T-helper 1 cell (primary cell): Measurements from ENCODE around the gene DUOX2.
"Not testable (repeated sequence)": the region's sequence is repeated elsewhere in the genome, so short reads cannot be mapped to it uniquely, and the experiment has no call there.

Source experiments
- DNase-seq, 5 donors: peaks; one replicate each; pipeline ENCODE4 v3.0.0-alpha.2; 2012 to 2020

DUOX2 gene

DNA sequence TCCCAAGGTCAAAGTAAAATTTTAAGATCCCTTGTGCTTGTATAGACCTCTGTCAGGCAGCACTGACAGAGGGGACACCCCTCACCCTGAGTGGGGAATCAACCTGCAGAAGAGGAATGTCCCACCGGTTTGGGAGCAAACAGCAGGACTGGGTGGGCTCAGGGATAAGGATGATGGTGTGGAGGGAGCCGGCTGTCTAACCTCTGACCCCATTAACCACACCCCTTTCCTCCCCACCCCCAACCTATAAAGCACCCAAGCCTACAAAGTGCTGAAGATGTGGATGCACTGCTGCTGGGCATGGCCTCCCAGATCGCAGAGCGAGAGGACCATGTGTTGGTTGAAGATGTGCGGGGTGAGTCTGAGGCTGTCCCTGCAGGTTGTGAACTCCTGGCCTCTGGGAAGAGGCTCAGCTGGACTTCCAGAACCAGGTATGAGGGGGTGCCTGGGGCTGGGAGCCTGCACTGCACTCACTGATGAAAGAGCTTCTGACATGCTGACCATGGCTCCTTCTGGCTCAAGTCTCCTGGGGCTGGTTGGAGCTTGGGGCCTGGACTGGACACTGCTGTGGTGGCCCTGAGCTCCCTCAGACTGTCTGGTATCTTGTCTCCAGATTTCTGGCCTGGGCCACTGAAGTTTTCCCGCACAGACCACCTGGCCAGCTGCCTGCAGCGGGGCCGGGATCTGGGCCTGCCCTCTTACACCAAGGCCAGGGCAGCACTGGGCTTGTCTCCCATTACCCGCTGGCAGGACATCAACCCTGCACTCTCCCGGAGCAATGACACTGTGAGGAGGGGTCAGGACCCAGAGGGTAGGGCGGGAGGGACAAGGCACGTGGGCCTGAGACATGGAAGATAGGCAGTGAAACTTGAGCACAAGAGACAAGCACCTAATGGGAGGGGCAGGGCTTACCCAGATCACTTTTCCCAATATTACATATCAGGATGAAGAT lies 25.1 kb upstream of the DUOX2 start:
- DNase-seq = no peak

DNA sequence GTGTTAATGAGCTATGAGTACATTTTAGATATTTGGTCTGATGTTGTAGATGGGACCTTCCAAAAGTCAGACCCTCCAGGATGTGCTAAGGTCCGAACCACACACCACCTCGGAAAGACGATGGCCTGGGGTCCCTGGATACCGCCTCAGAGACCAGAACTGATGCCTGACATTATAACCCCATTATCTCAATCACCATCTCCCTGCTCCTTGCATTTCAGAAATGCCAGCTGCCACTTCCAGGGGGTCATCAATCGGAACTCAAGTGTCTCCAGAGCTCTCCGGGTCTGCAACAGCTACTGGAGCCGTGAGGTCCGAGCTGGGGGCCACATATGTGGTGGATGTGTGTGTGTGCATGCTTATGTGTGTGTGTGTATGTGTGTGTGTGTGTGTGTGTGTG lies 23.7 kb upstream of the DUOX2 start:
- DNase-seq = no peak

DNA sequence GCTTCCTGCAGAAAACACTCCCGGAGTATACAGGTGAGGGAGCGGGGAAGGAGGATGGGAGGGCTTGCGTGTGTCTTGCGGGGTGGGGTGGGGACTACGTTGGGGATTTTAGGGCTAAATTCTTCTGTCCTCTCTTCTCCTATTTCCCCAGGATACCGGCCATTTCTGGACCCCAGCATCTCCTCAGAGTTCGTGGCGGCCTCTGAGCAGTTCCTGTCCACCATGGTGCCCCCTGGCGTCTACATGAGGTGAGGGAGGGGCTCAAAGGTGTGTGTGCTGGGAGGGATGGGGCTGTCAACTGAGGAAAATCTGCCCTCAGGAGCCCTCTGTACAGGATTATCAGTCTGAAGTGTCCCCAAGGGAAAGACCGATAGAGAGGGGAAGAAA lies 22.4 kb upstream of the DUOX2 start:
- no peak for DNase-seq

DNA sequence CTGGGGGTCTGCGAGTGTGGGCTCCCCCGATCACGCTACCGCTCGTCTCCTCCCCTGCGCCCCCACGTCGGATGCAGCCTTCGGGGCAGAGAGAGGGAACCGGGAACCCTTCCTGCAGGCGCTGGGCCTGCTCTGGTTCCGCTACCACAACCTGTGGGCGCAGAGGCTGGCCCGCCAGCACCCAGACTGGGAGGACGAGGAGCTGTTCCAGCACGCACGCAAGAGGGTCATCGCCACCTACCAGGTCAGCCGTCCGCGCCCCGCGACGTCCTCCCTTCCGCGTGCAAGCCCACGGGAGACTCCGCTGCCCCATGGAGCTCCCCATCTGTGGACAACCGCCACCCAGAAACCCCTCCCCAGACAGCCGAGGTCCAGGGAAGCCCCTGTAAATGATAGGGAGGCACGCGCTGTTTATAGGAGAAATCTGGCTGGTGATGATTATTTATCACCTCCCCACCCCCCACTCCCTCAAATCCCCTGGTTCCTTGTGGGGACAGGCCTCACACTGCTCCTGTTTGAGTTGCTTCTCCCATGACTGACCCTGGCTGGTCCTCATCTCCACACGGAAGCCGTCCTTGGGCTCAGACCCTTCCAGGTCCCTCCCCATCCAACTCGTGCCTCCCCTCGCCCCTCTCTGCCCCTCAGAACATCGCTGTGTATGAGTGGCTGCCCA lies 21.9 kb upstream of the DUOX2 start:
- not testable (repeated sequence) for DNase-seq

DNA sequence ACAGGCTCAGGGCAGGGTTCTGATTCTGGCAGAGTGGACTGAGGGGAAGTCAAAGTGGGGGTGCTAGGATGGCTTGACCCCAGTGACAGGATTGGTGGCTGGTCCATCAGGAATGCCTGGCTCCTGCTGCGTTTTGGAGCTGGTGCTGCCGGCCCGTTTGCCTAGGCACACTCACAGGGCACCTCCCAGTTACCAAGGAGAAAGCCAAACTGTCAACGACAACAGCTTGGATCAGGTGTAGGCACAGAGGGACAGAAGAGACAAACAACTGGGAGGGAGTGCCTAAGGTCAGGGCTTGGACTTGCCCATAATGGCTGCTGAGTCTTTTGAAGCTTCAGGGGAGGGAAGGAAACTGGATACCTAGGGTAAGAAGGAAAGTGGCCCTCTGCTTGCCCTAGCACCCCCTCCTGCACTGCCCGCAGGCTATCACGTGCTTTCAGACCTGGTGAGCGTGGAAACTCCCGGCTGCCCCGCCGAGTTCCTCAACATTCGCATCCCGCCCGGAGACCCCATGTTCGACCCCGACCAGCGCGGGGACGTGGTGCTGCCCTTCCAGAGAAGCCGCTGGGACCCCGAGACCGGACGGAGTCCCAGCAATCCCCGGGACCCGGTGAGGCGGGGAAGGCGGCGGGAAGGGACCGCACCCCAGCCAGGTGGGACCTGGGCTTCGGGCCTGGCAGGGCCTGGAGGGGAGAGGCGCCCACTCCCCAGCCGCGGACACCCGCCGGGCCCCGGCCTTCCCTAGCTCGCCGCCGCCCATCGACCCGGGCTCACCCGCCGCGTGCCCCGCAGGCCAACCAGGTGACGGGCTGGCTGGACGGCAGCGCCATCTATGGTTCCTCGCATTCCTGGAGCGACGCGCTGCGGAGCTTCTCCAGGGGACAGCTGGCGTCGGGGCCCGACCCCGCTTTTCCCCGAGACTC lies 21.0 kb upstream of the DUOX2 start:
- peak in 1 of 5 donors; percentile 23 for DNase-seq

DNA sequence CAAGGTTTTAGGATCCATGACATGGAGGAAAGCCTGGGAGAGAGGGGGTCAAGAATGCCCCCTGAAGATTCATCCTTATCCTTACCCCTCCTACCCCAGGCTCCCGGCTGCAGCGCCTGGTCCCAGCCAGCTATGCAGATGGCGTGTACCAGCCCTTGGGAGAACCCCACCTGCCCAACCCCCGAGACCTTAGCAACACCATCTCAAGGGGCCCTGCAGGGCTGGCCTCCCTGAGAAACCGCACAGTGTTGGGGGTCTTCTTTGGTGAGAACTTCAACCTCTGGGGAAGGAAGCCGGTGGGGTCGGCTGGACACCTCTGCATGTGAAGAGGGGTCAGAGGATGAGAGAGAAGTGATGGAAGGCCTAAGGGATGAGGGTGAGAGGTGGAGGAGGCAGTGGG lies 20.1 kb upstream of the DUOX2 start:
- DNase-seq = no peak

DNA sequence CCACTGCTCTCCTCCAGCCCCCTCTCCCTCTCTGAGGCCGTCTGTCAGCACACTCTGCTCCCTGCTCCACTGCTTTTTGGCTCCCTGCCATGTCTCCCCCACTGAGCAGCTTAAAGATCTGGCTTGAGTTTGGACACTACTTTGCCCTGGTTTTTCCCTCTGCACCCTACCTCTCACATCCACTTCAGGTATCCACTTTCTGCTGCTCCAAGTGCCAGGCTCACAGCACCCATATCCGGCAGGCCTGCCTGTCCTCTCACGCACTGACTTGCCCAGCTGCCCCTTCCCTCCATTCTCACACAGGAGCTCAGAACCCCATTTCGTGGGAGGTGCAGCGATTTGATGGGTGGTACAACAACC lies 19.6 kb upstream of the DUOX2 start:
- DNase-seq = no peak

DNA sequence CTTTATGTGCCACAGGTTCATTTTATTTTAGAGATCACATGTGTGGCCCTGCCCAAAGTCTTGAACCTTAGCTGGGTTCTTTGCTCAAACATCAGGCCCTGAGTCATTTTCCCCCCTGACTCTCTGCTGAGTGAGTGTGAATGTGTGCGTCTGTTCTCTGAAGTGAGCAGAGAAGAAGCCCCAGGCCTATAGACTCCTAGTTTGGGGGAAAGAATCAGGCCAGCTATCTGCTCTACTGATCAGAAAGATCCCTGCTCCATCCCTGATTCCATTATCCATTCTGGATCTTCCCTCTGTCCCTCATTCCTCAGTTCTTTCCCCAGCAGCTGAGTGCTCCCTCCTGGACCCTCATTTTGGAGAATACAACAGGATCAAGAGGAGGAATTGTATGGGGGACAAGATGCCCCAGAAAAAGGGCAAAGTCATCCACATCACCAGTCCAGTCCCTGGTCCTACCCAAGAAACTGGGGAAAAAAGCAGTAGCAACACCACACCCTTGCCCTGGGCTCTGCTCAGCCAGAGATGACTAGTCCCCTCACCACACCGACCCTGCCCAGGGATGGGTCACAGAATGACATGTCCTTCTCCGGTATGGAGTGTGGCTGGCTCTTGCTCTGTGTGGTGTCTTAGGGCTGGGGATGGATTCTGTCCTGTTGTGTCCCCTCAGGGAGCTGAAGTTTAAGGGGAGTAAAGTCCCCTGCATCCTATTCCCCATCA lies 19.0 kb upstream of the DUOX2 start:
- DNase-seq = no peak

DNA sequence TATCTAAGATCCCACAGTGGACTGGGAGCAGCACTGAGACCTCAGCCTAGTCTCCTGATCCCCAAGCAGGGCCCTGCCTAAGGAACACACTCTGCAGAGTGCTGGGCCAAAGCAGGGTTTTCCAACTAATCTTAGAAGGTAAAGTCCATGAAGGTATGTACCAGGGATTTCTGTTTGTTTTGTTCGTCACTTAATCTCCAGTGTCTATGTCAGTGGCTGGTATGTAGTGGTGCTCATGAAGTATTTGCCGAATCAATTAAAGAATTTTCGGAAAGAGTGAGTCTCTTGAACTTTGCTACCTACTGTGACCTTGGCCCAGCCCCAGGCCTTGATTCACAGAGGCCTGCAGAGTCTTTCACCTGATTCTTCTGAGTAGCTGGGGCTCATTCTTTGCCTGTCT lies 17.5 kb upstream of the DUOX2 start:
- DNase-seq = no peak

DNA sequence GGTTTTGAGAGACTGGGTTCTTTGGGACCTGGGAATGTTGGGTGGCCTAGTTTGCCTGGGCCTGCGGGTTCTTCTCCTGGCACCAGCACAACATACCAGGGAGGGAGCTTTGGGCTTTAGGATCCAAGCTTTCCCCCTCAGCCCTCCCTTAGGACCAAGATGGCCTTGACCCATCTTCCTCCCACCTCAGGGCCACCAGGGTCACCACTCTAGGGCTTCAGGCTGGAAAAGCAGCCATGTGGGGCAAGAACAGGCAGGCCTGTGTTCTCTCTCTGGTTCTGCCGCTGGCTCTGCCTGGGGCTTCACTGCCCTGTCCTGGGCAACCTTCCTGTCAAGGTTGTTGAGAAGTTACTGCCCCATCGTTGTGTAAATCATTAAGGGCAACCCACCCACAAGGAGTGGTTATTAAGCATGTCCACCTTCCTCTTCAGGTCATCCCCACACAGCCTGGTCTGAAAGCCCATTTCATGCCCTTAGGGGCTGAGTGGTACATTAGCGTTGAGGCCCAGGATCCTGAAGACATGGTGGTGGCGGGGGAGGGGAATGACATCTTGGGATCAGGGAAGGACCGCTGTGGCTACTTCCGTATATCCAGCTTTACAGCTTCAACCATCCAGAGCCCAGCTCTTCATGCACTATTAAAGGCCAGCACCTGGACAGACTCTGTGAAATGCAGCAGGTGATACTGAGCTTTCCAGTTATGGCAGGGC lies 16.5 kb upstream of the DUOX2 start:
- DNase-seq = no peak

DNA sequence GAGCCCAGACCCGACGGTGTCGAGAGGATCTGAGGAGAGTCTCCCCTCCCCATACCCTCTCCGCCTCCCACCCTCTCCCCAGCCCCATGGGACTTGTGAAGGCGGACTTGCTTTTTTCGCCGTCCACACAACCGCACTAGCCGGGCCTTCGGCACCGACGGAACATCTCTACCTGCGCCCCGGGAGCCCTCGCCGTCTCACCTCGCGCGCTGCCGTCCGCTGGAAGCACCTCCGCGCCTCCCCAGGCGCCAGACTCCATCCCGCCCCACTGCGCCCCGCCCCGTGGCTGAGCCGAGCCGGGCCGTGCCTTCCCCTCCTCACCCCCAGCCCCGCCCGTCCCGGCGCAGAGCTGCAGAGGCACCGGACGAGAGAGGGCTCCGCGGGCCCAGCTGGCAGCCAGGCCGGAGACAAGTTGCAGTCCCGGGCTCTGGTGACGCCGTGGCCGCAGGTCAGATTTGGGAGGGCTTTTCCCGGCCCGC lies 15.7 kb upstream of the DUOX2 start, which contains the start of the genes DUOX1 and DUOXA1:
Gene DUOX1, plus strand, starts transcription at position 344 of the 479 bp plus-strand sequence. CDS start 1,973 bp downstream, outside the sequence.
Gene DUOXA1, minus strand, starts transcription at position 229 of the 479 bp plus-strand sequence. CDS start 6,865 bp downstream, outside the sequence.
- DNase-seq = peak in 1 of 5 donors; percentile 12

DNA sequence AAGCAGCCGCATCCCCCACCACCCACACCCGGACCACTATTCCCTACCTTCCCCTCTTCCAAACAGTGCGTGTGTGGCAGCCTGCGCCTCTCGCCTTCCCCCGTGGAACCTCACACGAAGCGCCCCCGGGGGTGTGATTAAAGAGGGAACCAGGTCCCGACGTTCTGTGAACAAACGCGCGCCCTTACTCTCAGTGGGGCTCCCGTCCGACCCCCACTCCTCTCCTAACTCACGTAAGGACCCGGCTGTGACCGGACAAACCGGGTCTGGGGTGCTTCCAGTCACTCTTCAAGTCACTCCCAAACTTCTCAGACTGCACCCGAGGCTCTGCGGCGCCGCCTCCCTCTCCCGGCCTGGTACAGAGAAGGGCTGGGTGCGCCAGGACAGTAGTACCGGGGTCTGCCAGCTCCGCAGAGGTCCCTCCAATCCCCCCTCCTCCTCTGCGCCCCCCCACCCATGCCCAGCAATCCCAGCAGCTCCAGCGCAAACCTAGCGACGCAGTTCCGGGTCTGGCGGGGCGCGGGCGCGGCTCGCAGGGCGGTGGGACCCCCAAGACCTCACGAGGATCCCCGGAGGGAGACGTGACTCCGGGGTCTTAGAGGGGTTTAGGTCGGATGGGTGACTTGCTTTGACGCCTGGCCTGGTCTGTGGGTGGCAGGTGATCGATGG lies 15.1 kb upstream of the DUOX2 start:
- DNase-seq = no peak

DNA sequence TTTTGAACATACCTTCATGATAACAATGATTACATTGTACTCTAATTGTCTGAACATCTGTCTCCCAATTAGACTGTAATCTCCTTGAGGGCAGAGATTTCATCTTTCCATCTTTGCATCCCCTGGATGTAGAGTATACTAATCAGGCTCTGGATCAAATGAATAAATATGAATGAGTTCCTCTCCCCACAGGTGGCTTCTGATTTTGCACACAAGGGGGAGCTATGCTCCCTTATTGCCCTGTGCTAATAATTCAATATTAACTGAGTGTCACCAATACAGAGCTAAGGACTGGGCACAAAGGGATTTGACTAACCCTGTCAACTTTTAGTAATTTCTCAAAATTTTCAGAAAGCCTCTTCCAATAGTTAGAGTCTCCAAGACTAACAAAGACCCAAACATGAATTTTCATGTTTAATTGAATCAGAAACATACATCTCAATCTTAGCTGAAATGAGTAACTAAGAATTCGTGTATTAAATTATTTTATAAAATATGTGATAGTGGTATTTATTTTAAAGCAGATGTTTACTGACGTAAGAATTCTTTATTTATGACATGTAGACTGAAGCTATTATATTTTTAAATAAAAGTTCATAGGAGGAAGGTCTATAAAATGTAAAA lies 12.7 kb upstream of the DUOX2 start:
- DNase-seq = peak in 1 of 5 donors; percentile 42

DNA sequence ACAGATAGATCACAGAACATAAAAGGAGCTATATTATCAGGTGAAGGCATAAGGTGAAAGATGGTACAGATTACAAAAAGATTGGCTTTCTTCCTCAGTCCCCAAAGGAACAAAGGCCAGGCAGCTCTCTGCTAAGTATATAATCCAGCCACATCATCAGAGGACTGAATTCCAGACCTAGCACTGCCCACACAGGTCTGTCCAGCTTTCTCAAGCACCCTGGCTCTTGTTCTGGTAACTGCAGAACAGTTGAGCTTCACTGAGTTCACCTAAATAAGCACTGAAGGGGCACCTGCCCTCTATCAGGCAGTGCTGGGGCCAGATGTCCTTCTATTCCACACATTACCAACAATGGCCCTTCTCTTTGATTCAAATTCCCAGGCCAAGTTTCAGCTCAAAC lies 9.4 kb upstream of the DUOX2 start:
- DNase-seq = no peak

DNA sequence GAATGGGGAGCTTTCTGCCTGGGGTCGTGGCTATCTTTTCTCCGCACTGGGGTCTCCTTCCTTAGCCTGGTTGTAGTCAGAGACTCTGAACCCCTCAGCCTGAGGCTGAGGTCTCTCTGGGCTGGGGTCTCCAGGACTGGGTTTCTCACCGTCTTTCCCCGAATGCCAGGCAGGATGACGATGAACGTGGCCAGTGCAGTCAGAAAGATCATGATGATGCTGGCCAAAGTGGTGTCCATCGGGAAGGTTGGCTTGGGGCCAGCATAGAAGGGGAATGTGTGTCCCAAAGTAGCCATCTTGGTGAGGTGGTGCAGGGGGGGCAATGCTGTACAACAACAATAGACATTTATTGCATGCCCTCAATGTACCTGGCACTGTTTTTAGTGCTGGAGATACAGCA lies 8.7 kb upstream of the DUOX2 start:
- no peak for DNase-seq

DNA sequence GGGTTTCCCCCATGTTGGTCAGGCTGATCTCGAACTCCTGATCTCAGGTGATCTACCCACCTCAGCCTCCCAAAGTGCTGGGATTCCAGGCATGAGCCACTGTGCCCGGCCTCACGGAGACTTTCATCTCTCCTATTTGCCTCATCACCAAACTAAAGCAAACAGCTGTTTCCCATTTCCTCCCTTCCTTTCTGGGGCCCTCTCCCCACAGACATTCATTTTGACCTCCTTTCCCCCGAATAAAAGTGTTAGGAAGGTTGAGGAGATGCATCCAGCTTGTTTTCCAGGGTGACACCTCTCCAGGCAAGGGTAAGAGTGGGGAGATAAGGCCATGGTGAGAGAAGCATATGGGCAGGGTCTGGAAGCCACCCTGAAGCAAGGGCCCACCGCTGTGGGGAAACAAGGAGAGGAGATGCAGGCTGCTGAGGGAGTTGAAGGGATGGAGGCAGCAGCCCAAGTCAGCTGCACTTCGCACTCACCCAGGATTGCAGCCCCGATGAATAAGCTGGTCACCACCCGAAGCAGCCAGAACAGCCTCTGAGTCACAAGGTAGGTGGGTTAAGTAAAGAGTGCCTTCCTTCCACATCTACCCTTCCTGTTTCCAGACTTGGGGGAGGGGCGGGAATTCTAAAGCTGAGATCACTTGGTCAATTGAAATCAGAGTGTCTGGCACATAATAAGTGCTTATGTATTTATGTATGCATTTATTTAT lies 7.9 kb upstream of the DUOX2 start:
- DNase-seq = no peak

DNA sequence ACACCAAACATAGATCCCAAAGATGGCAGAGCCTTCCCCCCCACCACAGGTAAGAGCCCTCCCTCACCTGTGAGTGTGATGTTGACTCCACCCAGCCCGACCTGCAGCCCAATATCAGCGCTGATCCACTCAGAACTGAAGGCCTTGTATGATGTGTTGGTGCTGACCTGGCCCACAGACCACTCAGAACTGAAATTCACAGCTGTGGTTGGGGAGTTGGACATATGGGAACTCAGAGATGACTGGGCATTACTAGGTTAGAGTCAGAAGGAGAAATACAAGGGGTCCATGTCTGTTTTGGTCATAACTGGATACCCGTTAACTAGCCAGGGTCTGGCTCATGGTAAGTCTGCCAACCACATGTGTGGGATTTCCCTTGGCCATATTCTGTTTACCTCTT lies 7.0 kb upstream of the DUOX2 start:
- no peak for DNase-seq

DNA sequence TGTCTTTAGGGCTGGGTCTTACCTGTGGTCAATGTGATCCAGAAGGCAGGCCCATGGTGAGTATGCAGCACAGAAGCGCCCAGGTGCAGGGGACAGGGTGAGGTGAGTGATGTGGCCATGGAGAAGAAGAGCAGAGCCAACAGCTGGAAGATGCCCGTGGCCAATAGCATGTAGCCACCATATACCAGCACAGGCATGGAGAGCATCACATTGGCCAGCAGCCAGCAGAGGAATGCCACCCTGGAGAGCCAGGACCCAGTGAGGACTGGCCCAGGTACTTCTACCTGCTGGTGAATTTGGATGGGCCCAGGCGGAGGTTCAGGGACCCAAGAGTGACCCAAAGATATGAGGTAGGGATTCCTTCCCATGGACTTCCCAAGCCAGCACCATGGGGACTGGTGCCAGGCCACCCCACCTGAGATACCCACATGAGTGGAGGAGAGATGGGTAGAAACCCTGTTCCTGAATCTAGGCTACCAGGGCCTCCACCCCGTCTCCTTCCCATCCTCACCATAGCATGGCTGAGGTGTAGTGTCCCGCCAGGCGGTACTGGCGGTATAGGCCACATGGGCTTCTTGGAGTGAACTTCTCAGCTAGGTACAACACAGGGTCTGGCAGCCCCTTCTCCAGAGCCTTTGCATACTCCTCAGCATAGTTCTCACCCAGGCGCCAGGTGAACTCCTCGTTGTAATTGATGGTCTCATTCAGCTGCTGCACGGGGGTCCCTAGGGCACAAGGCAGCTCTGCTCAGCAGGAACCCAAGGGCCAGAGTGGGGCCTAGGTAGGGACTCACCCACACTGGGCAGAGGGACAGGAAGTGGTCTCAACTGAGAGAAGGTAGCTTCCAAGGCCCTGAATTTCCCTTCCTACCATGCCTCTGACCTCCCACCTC lies 6.4 kb upstream of the DUOX2 start:
- DNase-seq = no peak

DNA sequence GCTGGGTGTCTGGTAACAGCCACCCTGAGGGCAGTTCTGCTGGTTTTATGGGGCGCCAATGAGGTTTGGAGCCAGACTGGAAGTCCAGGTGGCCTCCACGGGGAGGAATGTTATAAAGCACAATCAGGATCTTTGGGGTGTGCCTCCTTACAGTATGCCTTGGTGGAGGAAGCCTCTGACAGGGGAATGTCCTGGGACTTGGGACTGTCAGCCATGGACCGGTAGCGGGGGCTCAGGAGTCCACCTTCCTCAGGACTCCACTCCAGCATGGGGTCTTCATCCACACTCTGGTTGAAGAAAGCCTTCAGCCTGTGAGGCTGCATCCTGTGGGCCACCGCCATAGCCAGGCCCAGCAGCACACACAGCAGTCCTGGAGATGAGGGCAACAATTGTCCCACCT lies 5.0 kb upstream of the DUOX2 start:
- no peak for DNase-seq
